KG1 (cell line): ENCODE data around the gene TRIM63.

ENCODE experiments used
- DNase-seq: peaks from one replicate; lab custom pipeline; 2025; lab: John Stamatoyannopoulos, UW

The TRIM63 gene

GRCh38 chr1:26084844-26085243 is 17.4 kb upstream of the TRIM63 start:
- DNase-seq, result no peak

- no peak for DNase-seq
Observed at GRCh38 chr1:26084091-26084561, 16.7 kb upstream of the TRIM63 start.

GRCh38 chr1:26083208-26083607 is 15.8 kb upstream of the TRIM63 start:
- no peak for DNase-seq

GRCh38 chr1:26082020-26082350 is 14.6 kb upstream of the TRIM63 start:
- DNase-seq, result no peak

- DNase-seq, result no peak
Observed at GRCh38 chr1:26081267-26082019, 14.0 kb upstream of the TRIM63 start.

GRCh38 chr1:26079960-26080814 is 12.8 kb upstream of the TRIM63 start:
- DNase-seq, result no peak

- no peak for DNase-seq
Observed at GRCh38 chr1:26079178-26079563, 11.7 kb upstream of the TRIM63 start.

- no peak for DNase-seq
Observed at GRCh38 chr1:26078286-26079177, 11.1 kb upstream of the TRIM63 start.

- DNase-seq, result no peak
Observed at GRCh38 chr1:26077524-26077923, 10.1 kb upstream of the TRIM63 start.

- DNase-seq, result no peak
Observed at GRCh38 chr1:26075421-26076144, 8.2 kb upstream of the TRIM63 start.

GRCh38 chr1:26072305-26072704 is 4.9 kb upstream of the TRIM63 start:
- DNase-seq, result no peak

- DNase-seq, result no peak
Observed at GRCh38 chr1:26070963-26071342, 3.5 kb upstream of the TRIM63 start.

GRCh38 chr1:26070296-26070962 is 3.0 kb upstream of the TRIM63 start:
- no peak for DNase-seq

- DNase-seq, result no peak
Observed at GRCh38 chr1:26069941-26070295, 2.5 kb upstream of the TRIM63 start.

- DNase-seq, result no peak
Observed at GRCh38 chr1:26066857-26067256, 573 bp downstream of the TRIM63 start.

GRCh38 chr1:26066160-26066559 is 1.3 kb downstream of the TRIM63 start:
- DNase-seq, result no peak

GRCh38 chr1:26064553-26064952 is 2.9 kb downstream of the TRIM63 start:
- no peak for DNase-seq

- no peak for DNase-seq
Observed at GRCh38 chr1:26060832-26061574, 6.4 kb downstream of the TRIM63 start.

GRCh38 chr1:26059906-26060305 is 7.5 kb downstream of the TRIM63 start:
- DNase-seq, result no peak

- DNase-seq, result no peak
Observed at GRCh38 chr1:26058052-26058595, 9.3 kb downstream of the TRIM63 start.
